ENCODE measurements around the gene GIPC2. TPM values are rescaled to one million over a fixed set of nuclear protein-coding genes. Genes with fewer than 3 reads are reported as not detected.

GIPC2 gene
- total and polyA plus RNA-seq, 11 donors = 0.99 to 4.0 (median 2.5) TPM

GRCh38 chr1:78165816-78166215, 120.0 kb downstream of the GIPC2 start:
- intact Hi-C loops (cut with DNase I) = no loop called here
- no peak overlapping the region for H3K4me3 ChIP-seq
- TF ChIP-seq POLR2A (IDR thresholded peaks at IDR 0.05) = no peak
- TF ChIP-seq CTCF (IDR thresholded peaks at IDR 0.05) = no peak
- peaks cover 0 to 4% (median 0%) of the 10 kb centered on the region in 12 donors for H3K9me3 ChIP-seq
- no peaks in the 10 kb centered on the region for H3K4me1 ChIP-seq
- no peaks in the 10 kb centered on the region for H3K36me3 ChIP-seq
- ATAC-seq = no peak
- H3K27me3 ChIP-seq = no peaks in the 10 kb centered on the region
- no peak for DNase-seq
- WGBS, 4 donors = 55 to 66% (median 60%) methylated on average over 2 of the region's 2 CpGs
- H3K27ac ChIP-seq = no peak overlapping the region

- Histone ChIP-seq H3K36me3 (no peaks in the 10 kb centered on the region), H3K4me3 (no peak overlapping the region), H3K27me3 (no peaks in the 10 kb centered on the region), H3K4me1 (no peaks in the 10 kb centered on the region), H3K27ac (no peak overlapping the region), H3K9me3 (peaks cover 0 to 3% (median 0%) of the 10 kb centered on the region in 12 donors)
- intact Hi-C loops (cut with DNase I) = no loop called here
- TF ChIP-seq POLR2A (IDR thresholded peaks at IDR 0.05) (no peak), CTCF (IDR thresholded peaks at IDR 0.05) (no peak)
- ATAC-seq = no peak
- DNase-seq = no peak
Observed at GRCh38 chr1:78168306-78168705, 122.5 kb downstream of the GIPC2 start.

GRCh38 chr1:78170859-78171258, 125.1 kb downstream of the GIPC2 start:
- WGBS, 4 donors = 35 to 51% (median 48%) methylated on average over 2 of the region's 2 CpGs
- Histone ChIP-seq H3K27ac (no peak overlapping the region), H3K27me3 (no peaks in the 10 kb centered on the region), H3K4me1 (no peaks in the 10 kb centered on the region), H3K36me3 (no peaks in the 10 kb centered on the region), H3K9me3 (no peaks in the 10 kb centered on the region), H3K4me3 (no peak overlapping the region)
- no peak for DNase-seq
- no peak for ATAC-seq
- TF ChIP-seq CTCF (IDR thresholded peaks at IDR 0.05) (no peak), POLR2A (IDR thresholded peaks at IDR 0.05) (no peak)
- intact Hi-C loops (cut with DNase I) = no loop called here

GRCh38 chr1:78171736-78172590, 126.2 kb downstream of the GIPC2 start:
- Histone ChIP-seq H3K27me3 (no peaks in the 10 kb centered on the region), H3K9me3 (no peaks in the 10 kb centered on the region), H3K4me1 (no peaks in the 10 kb centered on the region), H3K36me3 (no peaks in the 10 kb centered on the region), H3K27ac (no peak overlapping the region), H3K4me3 (no peak overlapping the region)
- DNase-seq (no peak), ATAC-seq (no peak)
- intact Hi-C loops (cut with DNase I) = no loop called here
- TF ChIP-seq CTCF (IDR thresholded peaks at IDR 0.05) (no peak), POLR2A (IDR thresholded peaks at IDR 0.05) (no peak)
- 83 to 93% (median 91%) methylated on average over 3 of the region's 3 CpGs for WGBS, 4 donors

Measured in heart left ventricle (tissue), 16 donors.